GM18909 (cell line): ENCODE measurements around the gene MRPL52.
A peak's percentile ranks its signal among the peaks of the same experiment; 100 is the strongest.

Experiments used
- ATAC-seq: cut with Tn5 transposase; IDR thresholded peaks from one replicate; pipeline ENCODE4 v1.9.1; 2021; ENCODE audit warnings: mild to moderate bottlenecking; ENCODE audit not compliant: unreplicated experiment, poor library complexity

Gene MRPL52

DNA sequence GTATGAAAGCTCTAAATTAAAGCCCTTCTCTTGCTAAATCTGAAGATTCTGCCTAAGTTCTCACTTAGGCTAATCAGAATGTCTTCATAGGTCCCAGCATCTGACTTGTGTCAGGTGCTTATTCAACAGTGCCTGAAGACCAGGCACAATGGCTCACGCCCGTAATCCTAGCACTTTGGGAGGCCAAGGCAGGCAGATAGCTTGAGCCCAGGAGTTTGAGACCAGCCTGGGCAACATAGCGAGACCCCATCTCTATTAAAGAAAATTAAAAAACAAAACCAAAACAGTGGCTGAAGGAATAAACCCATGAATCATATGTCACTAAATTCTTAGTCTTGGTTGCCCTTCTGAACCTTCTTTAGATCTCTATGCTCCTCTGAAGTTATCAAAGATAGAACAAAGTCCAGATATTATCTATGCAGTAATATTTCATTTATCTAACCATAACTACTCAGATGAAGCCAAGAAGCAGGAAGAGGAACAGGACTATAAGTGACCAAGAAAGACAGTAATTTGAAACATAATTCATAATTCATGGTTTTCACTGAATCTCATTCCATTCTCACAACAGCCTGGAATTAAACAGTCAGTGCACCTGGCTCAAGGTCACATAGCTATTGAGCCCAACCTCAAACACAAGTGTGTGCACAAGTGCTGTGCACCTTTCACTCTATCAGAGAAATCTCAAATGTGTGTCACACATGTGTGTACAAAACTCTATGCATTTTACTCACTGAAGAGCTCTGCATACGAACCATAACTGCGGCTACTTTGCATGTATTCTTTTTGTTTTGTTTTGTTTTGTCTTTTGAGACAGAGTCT lies 21.1 kb upstream of the MRPL52 start:
- ATAC-seq = no peak

DNA sequence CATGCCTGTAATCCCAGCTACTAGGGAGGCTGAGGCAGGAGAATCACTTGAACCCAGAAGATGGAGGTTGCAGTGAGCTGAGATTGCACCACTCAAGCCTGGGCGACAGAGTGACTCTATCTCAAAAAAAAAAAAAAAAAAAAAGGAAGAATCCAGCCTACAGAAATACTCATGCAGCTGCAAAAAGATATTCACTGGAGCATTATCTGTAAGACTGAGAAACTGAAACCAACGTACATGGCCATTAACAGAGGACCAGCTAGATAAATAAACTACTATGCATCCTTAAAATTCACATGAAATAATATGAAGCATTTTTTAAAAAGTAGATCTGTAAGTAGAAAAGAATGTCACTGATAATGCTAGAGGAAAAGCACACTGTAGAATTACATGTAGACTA lies 18.0 kb upstream of the MRPL52 start:
- ATAC-seq = no peak

DNA sequence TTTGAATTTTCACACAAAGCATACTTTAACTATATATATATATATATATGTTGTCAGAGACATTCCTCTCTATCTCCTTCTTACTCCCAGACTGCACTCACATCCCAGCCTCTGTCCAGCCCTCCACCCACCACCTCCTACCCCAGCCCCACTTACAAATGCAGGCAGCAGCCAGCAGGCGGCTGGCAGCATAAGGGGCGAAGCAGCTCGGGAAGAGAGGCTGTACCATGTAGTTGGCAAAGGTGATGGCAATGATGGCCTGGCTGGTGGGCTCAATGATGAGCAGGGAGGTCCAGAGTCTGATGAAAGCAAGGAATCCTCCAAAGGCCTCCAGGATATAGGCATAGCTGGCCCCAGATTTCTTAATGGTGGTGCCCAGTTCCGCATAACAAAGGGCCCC lies 16.9 kb upstream of the MRPL52 start:
- no peak for ATAC-seq

DNA sequence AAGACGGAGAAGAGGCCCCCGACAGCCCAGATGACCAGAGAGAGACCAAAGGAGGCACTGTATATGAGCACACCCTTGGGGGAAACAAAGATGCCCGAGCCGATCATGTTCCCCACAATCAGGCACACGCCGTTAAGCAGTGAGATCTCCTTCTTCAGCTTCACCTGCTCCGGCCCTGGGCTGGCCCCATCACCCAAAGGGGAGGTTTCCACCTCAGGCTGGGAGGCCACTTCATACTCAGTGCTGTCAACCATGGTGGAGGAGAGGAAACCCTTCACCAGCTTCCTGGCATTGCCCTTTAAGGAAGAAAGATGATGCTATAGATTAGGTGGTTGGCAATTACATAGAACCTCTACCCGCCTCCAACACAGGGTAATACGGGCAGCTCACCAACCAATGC lies 16.5 kb upstream of the MRPL52 start:
- ATAC-seq = no peak

DNA sequence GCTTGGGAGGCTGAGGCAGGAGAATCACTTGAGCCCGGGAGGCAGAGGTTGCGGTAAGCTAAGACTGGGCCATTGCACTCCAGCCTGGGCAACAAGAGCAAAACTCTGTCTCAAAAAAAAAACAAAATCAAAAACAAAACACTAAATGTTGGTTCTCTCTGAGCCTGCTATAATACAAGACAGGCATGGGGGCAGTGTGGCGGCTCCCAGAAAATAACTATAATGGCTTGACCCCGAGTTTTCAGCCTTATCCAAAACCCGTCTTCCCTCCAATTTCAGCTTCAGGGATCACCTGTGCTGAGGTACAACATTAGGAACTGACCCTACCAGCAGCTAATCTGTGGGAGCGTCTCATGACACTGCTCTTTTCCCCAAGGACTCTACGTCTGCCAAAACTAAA lies 15.3 kb upstream of the MRPL52 start:
- no peak for ATAC-seq

DNA sequence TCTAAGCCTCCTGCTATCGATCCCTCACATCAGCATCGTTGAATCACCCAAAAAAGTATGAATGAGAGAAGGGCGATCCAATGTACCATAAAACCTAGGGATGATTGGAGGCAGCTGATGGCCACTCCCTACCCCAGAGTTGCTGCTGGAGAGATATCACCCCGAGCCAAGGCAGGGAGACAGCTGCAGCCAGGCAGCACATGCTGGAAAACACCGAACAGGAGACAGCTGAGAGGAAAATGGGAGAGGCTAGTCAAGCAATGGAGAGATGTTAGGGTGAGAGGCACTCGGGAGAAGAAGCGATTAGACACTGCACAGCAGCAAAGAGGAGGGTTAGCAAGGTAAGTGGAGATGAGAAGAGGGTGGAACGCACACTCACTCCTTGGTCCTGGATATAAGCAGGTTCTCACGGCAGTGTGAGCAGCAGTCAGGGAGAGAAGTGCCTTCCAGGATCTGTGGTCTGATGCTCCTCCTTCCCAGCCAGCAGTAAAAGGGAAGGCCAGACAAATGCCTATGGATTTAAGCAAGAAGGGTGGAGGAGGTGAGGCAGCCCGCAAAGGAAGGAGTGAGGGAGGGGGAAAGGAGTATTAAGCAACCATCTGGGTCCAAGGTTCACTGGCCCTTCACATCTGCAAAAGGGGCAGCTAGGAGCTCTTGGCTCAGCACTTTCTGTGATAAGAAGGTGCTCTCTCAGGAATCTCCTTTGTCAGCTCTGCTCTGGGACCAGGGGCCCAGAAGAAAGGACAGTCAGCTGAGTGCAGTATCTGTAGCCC lies 14.6 kb upstream of the MRPL52 start, which contains the start of gene SLC7A7:
Gene SLC7A7 (minus strand): TSS at position 495 of the 773 bp plus-strand sequence. CDS start 2,037 bp downstream, outside the sequence.
- peak; percentile 1 for ATAC-seq

DNA sequence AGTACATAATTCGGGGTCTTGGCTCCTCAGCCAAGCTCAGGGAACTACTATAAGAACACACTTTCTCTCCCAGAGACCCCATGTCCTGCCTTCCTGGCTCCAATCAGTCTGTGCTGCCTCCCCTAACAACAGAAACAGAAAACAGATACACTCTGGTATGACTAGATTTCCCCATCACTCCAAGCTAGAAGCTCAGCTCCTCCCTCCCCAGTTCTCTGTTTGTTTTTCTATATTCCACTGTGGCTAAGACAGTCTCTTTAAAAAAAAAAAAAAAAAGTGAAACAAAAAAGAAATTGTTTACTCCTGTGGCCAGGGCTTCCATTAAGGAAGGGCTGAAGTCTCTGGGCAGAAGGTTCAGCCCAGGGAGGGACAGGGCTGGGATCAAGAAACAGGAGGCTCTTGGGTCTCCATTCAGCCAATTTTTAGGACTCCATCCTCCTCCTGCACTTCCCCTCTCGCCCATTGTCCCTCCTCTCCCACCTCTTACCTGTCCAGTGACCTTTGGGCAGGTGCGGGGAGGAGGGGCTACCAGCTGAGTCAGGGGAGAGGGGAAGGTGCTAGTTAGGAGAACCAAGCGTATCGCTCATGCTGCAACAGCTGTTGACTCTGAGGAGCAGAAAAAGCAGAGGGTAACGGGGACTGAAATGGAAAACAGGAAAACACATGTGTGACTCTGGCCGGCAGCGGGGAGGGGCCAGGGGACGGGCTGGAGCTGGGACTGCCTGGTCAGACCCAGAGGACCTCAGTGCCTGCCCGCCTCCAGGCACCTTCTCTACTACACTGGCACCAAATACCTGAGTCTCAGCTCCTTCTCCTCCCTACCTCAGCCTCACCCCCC lies 10.3 kb upstream of the MRPL52 start:
- no peak for ATAC-seq

DNA sequence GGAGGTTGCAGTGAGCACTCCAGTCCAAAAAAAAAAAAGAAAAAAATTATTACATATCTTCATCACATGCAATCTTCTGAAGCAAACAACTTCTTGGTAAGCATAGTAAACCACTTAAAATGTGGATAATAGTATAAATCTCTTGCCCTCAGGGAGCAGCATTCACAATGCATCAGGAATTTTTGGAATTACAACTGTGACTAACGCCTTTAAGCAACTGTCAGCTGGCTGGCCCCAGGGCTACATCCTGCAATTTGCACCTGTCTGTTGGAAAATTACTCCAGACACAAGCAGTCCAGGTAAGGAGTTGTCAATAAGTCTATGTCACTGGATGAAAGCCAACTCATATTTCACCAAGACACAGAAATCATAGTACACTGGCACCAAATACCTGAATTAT lies 9.0 kb upstream of the MRPL52 start:
- no peak for ATAC-seq

DNA sequence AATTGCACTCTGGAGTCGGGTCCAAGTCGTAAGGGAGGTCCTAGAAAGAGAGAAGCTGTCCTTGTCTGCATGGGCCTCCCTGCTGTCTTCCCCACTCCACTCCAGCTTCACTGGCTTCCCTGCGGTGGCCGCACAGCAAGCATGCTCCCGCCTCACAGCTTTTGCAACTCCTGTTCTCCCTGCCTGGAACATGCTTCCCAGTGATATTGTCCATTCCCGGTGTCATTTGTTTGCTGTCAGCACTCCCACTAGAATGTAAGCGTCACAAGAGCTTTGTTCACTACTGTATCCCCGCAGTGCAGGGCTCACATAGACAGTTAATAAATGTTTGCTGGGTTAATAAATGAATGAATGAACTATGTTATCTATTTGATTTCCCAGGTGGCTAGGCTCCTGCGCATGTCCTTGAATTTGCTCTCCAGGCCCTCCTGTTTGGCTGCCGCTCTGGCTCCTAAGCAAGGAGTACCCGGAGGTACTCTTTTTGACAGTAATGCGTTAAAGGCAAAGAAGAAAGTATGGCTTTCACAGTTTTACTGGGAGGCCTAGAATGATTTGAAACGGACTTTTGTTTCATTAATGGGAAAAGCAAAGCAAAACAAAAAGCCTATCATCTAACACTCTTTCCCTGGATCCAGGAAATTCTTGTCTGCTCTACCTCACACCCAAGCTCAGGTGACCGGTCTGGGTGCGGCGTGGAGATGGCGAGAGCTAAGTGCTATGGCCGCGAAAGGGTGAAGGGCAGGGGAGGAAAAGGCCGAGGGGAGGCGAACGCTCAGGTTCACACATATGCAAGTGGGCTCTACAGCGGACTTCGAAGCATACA lies 8.3 kb upstream of the MRPL52 start:
- no peak for ATAC-seq

DNA sequence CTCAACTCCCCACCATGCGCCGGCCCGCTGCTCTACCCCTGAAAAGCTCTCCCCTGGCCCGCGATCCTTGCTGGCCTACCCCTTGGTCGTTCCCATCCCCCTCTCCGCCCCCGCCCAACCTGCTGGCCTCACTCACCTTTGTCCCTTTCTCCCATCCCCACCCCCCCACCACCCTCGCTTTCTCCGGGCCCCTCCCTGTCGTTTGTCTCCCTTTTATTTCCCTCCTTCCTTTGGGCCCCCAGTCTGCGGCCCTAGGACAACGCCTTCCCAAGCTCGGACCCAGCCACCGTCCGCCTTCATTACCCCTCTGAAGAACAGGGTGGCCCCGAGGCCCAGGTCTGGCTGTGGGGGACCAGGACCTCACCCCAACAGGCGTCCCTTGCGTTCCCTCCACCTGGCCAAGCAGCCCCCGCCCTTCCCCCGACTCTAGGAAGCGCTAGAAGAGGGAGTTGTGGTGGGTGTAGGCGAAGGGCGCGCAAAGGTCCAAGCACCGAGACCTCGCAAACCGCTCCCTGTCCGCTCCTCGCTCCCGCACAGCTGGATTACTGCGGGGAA lies 7.6 kb upstream of the MRPL52 start:
- ATAC-seq = no peak

DNA sequence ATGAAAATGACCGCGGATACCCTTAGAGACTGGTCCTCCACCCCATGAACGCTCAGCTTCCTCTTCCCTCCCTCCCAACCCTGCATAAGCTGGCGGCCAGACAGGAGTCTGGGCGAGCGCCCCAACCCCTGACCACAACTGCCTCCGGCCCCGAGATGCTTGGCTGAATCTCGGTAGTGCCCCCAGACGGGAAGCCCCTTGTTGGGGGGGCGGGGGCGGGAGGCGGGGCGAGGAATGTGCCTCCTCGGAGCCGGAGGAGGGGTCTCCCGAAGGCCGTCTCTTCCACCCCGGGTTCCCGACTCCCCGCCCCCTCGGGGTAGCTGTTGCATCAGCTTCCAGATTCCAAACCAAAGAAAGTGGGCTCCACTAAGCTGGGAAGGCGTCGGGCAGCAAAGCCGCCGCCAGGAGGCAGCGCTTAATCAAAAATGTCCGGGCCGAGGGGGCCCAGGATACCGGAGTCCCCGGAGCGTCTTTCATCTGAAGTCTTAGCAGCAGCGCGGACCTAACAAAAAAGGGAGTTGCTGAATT lies 7.1 kb upstream of the MRPL52 start:
- ATAC-seq = peak; percentile 59

DNA sequence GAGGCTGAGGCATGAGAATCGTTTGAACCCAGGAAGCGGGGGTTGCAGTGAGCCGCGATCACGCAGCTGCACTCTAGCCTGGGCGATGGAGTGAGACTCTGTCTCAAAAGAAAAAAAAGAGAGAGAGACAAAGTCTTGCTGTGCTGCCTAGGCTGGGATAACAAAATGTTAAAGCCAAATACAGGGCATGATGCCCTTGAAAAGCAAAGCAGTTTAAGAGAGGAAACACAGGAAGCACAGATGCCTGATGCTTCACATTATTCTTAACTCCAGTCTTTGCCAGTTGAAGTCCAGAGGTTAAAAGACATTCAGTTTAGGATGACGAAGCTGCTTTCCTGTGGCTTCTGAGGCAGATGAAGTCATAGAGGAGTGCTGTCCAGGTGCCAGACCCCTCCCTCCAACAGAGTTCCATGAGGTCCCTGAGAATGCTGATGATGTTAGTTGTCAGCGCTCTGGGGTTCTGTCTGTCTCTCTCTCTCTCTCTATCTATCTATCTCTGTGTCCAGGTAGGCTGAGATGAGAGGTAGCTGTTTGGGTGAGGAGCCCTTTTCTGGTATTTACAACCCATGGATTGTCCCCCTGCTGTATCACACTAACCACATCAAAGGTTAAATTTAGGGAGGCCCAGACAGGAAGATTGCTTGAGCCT lies 4.9 kb upstream of the MRPL52 start:
- ATAC-seq = no peak

DNA sequence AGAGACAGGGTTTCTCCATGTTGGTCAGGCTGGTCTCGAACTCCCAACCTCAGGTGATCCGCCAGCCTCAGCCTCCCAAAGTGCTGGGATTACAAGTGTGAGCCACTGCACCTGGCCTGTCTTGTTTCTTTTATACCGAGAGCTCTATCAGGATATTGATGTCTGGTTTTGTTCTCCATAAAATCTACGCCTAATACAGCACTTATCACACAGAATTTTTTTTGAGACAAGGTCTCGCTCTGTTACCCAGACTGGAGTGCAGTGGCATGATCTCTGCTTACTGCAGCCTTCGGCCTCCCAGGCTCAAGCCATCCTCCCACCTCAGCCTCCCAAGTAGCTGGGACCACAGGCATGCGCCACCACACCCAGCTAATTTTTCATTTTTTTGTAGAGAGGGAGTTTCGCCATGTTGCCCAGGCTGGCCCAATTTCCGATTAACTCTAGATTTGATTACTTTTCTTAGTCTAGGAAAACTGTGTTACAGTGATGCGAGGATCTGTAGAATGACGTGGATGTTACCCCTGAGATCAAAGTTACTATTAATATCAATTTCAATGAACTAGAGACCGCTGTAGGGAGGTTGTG lies 519 bp upstream of the MRPL52 start:
- peak; percentile 11 for ATAC-seq

DNA sequence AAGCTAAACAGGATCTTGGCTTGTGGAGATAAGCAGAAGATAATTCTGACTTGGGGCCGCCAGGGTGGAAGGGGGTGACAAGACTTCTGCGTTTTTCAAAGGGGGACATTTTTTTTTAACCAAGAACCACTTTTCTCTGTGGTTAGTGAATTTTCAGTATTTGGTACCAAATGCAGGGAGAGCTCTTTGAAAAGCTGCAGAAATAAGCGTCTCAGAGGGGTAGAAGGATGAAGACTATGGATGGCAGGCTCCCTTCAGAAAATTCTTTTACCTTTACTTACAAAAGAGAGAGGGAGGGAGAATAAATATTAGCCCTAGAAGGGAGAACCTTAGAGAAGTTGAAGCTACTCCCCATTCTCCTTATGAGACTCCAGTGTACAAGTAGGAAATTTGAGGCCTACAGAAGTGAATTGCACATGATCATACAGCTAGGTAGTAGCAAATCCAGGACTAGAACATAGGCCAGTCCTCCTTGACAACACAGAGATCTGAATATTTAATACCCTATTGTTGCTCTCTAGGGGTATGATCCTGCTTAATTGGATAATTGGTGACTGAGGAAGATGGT lies 840 bp downstream of the MRPL52 start:
- ATAC-seq = no peak

DNA sequence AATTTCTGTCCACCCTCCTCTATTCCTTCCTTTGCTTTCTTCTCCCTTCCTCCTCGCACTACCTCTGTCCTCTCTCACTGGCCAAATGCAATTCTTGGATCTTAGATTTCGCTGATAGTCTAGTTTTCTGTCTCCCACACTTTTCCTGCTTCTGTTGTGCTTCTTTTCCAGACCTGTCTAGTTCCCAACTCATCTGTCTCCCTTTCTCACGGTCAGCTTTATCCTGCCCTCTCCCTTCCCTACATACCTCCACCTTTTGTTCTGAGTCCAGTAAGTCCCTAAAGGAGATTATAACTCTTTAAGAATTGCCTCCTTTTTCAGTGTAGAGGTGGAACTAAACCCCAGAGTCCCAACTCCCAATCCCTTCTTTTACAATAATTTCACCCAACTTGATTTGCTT lies 5.8 kb downstream of the MRPL52 start:
- ATAC-seq = no peak

DNA sequence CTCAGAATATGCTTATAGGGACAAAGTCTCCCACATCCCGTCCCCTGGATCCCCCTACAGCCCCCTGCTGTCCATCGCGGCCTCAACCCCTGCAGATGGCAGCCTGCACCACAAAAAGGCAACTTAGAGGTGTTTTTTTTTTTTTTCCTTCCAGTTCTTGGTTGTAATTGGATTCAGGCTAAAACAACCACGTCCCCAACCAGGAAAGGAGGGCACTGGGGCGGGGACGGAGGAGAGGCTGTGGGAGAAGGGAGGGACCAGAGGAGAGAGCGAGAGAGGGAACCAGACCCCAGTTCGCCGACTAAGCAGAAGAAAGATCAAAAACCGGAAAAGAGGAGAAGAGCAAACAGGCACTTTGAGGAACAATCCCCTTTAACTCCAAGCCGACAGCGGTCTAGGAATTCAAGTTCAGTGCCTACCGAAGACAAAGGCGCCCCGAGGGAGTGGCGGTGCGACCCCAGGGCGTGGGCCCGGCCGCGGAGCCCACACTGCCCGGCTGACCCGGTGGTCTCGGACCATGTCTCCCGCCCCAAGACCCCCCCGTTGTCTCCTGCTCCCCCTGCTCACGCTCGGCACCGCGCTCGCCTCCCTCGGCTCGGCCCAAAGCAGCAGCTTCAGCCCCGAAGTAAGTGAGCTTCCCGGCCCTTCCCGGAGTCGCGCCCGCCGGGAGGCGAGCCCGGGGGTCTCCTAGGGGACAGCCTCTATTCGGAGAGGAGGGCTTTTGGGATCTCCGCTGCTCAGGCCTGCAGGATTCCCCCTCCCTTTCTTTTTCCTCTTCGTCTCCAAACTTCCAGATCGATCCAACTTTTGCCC lies 6.8 kb downstream of the MRPL52 start, which contains the start of gene MMP14:
Gene MMP14 (plus strand): TSS at position 285 of the 813 bp plus-strand sequence. CDS start 233 bp downstream, at position 518.
- no peak for ATAC-seq

DNA sequence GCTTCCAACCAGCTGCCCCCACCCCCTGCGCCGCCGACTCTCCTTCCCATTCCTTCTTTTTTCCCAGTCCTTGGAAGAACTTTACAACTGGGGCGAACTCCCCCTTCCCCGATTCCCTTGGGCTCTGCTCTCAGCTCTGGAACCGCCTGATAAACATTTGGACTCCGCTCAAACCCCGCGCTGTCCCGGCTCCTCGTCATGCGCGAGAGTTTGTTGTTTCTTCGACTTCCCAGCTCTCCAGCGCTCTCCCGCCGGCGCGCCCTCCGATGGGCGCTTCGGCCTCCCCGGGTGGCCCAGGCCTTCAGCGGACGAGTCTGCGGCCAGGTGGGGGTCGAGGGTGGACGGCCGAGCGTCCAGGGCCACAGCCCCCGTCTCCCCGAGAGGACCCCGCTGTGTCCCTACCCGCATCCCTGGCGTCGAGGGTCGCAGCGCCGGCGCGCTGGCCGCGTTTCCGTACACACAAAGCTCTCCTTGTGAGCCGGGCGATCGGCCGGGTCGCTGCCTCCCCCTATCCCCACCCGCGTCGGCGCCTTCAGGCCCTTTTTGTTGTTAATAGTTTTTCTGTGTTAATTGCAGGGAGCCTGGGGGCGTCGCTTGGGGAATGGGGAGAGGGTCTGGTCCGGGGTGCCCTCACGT lies 7.5 kb downstream of the MRPL52 start:
- no peak for ATAC-seq
